ENCODE results near the gene ANP32D.
"Not testable (repeated sequence)": the region's sequence is repeated elsewhere in the genome, so short reads cannot be mapped to it uniquely, and the experiment has no call there.

The ANP32D gene

DNA sequence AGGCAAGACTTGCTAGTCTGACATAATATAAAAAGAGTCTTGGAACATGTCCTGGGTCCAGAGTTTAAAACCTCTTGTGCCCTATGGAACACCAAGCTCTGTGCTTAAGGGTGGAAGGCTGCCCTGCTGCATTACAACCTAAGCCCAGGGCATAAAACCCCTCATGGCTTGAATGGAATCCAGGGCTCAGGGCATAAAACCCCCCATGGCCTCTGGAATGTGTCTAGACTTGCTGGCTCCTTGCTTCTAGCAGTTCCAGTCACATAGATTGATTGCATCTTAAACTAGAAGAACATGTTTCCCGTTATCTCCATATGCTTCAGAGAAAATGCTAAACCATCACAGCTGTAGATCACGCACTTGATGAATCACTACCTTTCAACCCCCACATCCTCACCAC lies 34.5 kb downstream of the ANP32D start:
- not testable (repeated sequence) for H3K36me3 ChIP-seq (ENCODE audit: insufficient read depth, low read length); H3K4me3 ChIP-seq (ENCODE audit: low read depth in 1 of 2, low read length in 2 of 2); H3K4me1 ChIP-seq (ENCODE audit: insufficient read depth, low read length); H3K9me3 ChIP-seq (ENCODE audit: low read length); H3K27ac ChIP-seq (ENCODE audit: low read depth, low read length); H3K27me3 ChIP-seq (ENCODE audit: control insufficient read depth in 1 of 2, insufficient read depth in 2 of 2, low read length in 2 of 2); H3K9ac ChIP-seq (ENCODE audit: low read length)

DNA sequence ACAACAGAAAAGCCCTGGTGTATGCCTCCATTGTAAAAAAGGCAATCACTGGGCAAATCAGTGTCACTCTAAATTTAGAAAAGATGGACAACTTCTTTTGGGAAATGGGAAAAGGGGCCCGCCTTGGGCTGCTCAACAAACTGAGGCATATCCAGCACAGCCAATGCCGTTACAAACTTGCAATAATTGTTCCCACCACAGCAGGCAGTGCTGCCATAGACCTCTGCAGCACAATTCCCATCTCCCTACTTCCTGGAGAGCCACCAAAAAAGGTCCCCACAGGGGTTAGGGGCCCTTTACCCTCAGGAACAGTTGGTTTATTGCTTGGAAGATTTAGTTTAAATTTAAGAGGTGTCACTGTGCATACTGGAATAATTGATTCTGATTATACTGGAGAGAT lies 36.6 kb downstream of the ANP32D start:
- Histone ChIP-seq H3K27ac (ENCODE audit: low read depth, low read length) (no peak overlapping the region), H3K9me3 (ENCODE audit: low read length) (no peaks in the 10 kb centered on the region), H3K4me3 (ENCODE audit: low read depth in 1 of 2, low read length in 2 of 2) (no peak overlapping the region), H3K4me1 (ENCODE audit: insufficient read depth, low read length) (no peaks in the 10 kb centered on the region), H3K36me3 (ENCODE audit: insufficient read depth, low read length) (no peaks in the 10 kb centered on the region), H3K9ac (ENCODE audit: low read length) (no peak overlapping the region), H3K27me3 (ENCODE audit: control insufficient read depth in 1 of 2, insufficient read depth in 2 of 2, low read length in 2 of 2) (no peaks in the 10 kb centered on the region)

DNA sequence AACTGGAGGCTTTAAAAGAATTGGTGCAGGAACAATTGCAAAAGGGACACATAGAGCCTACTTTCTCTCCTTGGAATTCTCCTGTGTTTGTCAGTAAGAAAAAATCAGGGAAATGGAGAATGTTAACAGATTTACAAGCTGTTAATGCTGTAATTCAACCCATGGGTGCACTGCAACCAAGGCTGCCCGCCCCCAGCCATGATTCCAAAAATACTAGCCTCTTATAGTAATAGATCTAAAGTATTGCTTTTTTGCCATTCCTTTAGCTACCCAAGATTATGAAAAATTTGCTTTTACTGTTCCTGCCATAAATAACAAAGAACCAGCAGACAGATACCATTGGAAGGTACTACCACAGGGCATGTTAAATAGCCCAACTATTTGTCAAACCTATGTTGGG lies 37.8 kb downstream of the ANP32D start:
- H3K4me1 ChIP-seq (ENCODE audit: insufficient read depth, low read length) = no peaks in the 10 kb centered on the region
- no peaks in the 10 kb centered on the region for H3K27me3 ChIP-seq (ENCODE audit: control insufficient read depth in 1 of 2, insufficient read depth in 2 of 2, low read length in 2 of 2)
- no peak overlapping the region for H3K9ac ChIP-seq (ENCODE audit: low read length)
- no peaks in the 10 kb centered on the region for H3K36me3 ChIP-seq (ENCODE audit: insufficient read depth, low read length)
- H3K4me3 ChIP-seq (ENCODE audit: low read depth in 1 of 2, low read length in 2 of 2) = no peak overlapping the region
- no peak overlapping the region for H3K27ac ChIP-seq (ENCODE audit: low read depth, low read length)
- no peaks in the 10 kb centered on the region for H3K9me3 ChIP-seq (ENCODE audit: low read length)

DNA sequence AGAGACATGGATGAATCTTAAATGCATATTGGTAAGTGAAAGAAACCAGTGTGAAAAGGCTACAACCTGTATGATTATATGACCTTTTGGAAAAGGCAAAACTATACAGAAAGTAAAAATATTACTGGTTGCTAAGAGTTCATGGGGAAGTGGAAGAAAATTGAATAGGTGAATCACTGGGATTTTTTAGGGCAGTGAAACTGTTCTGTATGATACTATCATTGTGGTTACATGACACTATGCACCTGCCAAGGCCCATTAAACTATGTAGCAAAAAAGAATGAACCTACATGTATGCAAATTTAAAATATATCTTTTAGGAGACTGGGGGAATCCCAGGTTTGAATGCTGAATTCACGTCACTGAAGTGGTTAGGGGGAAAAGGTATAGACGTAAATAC lies 40.5 kb downstream of the ANP32D start:
- Histone ChIP-seq H3K9ac (ENCODE audit: low read length) (no peak overlapping the region), H3K27ac (ENCODE audit: low read depth, low read length) (no peak overlapping the region), H3K36me3 (ENCODE audit: insufficient read depth, low read length) (no peaks in the 10 kb centered on the region), H3K4me3 (ENCODE audit: low read depth in 1 of 2, low read length in 2 of 2) (no peak overlapping the region), H3K4me1 (ENCODE audit: insufficient read depth, low read length) (no peaks in the 10 kb centered on the region), H3K27me3 (ENCODE audit: control insufficient read depth in 1 of 2, insufficient read depth in 2 of 2, low read length in 2 of 2) (no peaks in the 10 kb centered on the region), H3K9me3 (ENCODE audit: low read length) (no peaks in the 10 kb centered on the region)

DNA sequence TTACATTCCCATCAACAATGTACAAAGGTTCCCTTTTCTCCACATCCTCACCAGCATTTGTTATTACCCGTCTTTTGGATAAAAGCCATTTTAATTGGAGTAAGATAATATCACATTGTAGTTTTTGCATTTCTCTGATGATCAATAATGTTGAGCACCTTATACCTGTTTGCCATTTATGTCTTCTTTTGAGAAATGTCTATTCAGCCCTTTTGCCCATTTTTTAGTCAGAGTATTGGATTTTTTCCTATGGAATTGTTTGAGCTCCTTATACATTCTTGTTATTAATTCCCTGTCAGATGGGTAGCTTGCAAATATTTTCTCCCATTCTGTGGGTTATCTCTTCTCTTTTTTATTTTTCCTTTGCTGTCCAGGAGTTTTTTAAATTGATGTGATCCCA lies 42.4 kb downstream of the ANP32D start:
- no peaks in the 10 kb centered on the region for H3K9me3 ChIP-seq (ENCODE audit: low read length)
- H3K4me1 ChIP-seq (ENCODE audit: insufficient read depth, low read length) = no peaks in the 10 kb centered on the region
- no peaks in the 10 kb centered on the region for H3K36me3 ChIP-seq (ENCODE audit: insufficient read depth, low read length)
- no peak overlapping the region for H3K4me3 ChIP-seq (ENCODE audit: low read depth in 1 of 2, low read length in 2 of 2)
- no peak overlapping the region for H3K9ac ChIP-seq (ENCODE audit: low read length)
- H3K27me3 ChIP-seq (ENCODE audit: control insufficient read depth in 1 of 2, insufficient read depth in 2 of 2, low read length in 2 of 2) = no peaks in the 10 kb centered on the region
- H3K27ac ChIP-seq (ENCODE audit: low read depth, low read length) = no peak overlapping the region

DNA sequence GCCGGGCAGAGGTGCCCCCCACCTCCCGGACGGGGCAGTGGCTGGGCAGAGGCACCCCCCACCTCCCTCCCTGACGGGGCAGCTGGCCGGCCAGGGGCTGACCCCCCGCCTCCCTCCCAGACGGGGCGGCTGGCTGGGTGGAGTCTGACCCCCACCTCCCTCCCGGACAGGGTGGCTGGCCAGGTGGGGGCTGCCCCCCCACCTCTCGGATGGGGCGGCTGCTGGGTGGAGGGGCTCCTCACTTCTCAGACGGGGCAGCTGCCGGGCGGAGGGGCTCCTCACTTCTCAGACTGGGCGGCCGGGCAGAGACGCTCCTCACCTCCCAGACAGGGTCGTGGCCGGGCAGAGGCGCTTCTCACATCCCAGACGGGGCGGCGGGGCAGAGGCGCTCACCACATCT lies 48.0 kb downstream of the ANP32D start:
- H3K9ac ChIP-seq (ENCODE audit: low read length); H3K27me3 ChIP-seq (ENCODE audit: control insufficient read depth in 1 of 2, insufficient read depth in 2 of 2, low read length in 2 of 2); H3K4me1 ChIP-seq (ENCODE audit: insufficient read depth, low read length); H3K9me3 ChIP-seq (ENCODE audit: low read length); H3K4me3 ChIP-seq (ENCODE audit: low read depth in 1 of 2, low read length in 2 of 2); H3K36me3 ChIP-seq (ENCODE audit: insufficient read depth, low read length); H3K27ac ChIP-seq (ENCODE audit: low read depth, low read length): not testable (repeated sequence)
